ENCODE measurements around the gene NOC4L.

GRCh38 chr12:132130690-132131089, 13.6 kb upstream of the NOC4L start:
- TF ChIP-seq CTCF (IDR thresholded peaks at IDR 0.05), result no peak
- TF ChIP-seq POLR2AphosphoS5 (IDR thresholded peaks at IDR 0.05; ENCODE audit: low read depth, low read length), result no peak
- no peak for TF ChIP-seq REST (IDR thresholded peaks at IDR 0.05; ENCODE audit: insufficient read depth in 1 of 2, low read depth in 2 of 2, low read length in 1 of 2)
